GM21367 (cell line): ENCODE results near the gene KRTAP12-1.

ENCODE experiments used
- ATAC-seq: cut with Tn5 transposase; IDR thresholded peaks from one replicate; pipeline ENCODE4 v1.9.1; 2021; ENCODE audit not compliant: unreplicated experiment

The KRTAP12-1 gene

GRCh38 chr21:44711327-44712202 is 29.6 kb upstream of the KRTAP12-1 start, which contains the start of gene TSPEAR:
TSPEAR (minus strand) TSS chr21:44711572; CDS start chr21:44711514, 58 bp downstream.
- no peak for ATAC-seq

GRCh38 chr21:44710756-44711326 is 28.9 kb upstream of the KRTAP12-1 start:
- no peak for ATAC-seq

- ATAC-seq, result no peak
These were observed 28.3 kb upstream of the KRTAP12-1 start for GRCh38 chr21:44710294-44710665.

- no peak for ATAC-seq
These were observed 27.7 kb upstream of the KRTAP12-1 start for GRCh38 chr21:44709426-44710293.

- ATAC-seq, result no peak
These were observed 27.0 kb upstream of the KRTAP12-1 start for GRCh38 chr21:44708866-44709425.

- ATAC-seq, result no peak
These were observed 26.4 kb upstream of the KRTAP12-1 start for GRCh38 chr21:44708213-44708865.

GRCh38 chr21:44706706-44707581 is 25.0 kb upstream of the KRTAP12-1 start:
- ATAC-seq, result no peak

GRCh38 chr21:44706026-44706705 is 24.2 kb upstream of the KRTAP12-1 start:
- no peak for ATAC-seq

GRCh38 chr21:44704636-44705001 is 22.7 kb upstream of the KRTAP12-1 start:
- ATAC-seq, result no peak

- ATAC-seq, result no peak
These were observed 22.0 kb upstream of the KRTAP12-1 start for GRCh38 chr21:44703731-44704635.

GRCh38 chr21:44702973-44703730 is 21.2 kb upstream of the KRTAP12-1 start:
- no peak for ATAC-seq

- no peak for ATAC-seq
These were observed 20.4 kb upstream of the KRTAP12-1 start for GRCh38 chr21:44702111-44702972.

GRCh38 chr21:44701541-44701940 is 19.6 kb upstream of the KRTAP12-1 start:
- no peak for ATAC-seq

GRCh38 chr21:44701023-44701400 is 19.0 kb upstream of the KRTAP12-1 start:
- no peak for ATAC-seq

GRCh38 chr21:44700101-44701022 is 18.4 kb upstream of the KRTAP12-1 start:
- no peak for ATAC-seq
